ENCODE measurements around the gene ZNF296.
A peak's percentile ranks its signal among the peaks of the same experiment; 100 is the strongest.

Gene ZNF296

GRCh38 chr19:45082170-45082569, 5.9 kb upstream of the ZNF296 start:
- no peak for DNase-seq (ENCODE audit: low spot score)

- DNase-seq (ENCODE audit: low spot score), result peak; percentile 53
Measured at GRCh38 chr19:45079911-45080370, 3.7 kb upstream of the ZNF296 start.

GRCh38 chr19:45079063-45079910, 3.0 kb upstream of the ZNF296 start, which contains the start of gene GEMIN7:
Gene GEMIN7, plus strand, starts transcription at chr19:45079260. Its CDS starts 10,855 bp downstream, at chr19:45090115.
- peak; percentile 68 for DNase-seq (ENCODE audit: low spot score)

- DNase-seq (ENCODE audit: low spot score), result no peak
Measured at GRCh38 chr19:45078390-45079062, 2.2 kb upstream of the ZNF296 start.

- DNase-seq (ENCODE audit: low spot score), result no peak
Measured at GRCh38 chr19:45076851-45077730, 813 bp upstream of the ZNF296 start.

- DNase-seq (ENCODE audit: low spot score), result peak; percentile 52
Measured at GRCh38 chr19:45075301-45076028, 813 bp downstream of the ZNF296 start.

GRCh38 chr19:45074744-45075300, 1.5 kb downstream of the ZNF296 start:
- no peak for DNase-seq (ENCODE audit: low spot score)

GRCh38 chr19:45071969-45072790, 4.1 kb downstream of the ZNF296 start:
- DNase-seq (ENCODE audit: low spot score), result no peak

GRCh38 chr19:45071545-45071938, 4.7 kb downstream of the ZNF296 start:
- DNase-seq (ENCODE audit: low spot score), result no peak

- no peak for DNase-seq (ENCODE audit: low spot score)
Measured at GRCh38 chr19:45070861-45071544, 5.3 kb downstream of the ZNF296 start.

GRCh38 chr19:45070214-45070613, 6.1 kb downstream of the ZNF296 start:
- no peak for DNase-seq (ENCODE audit: low spot score)

- no peak for DNase-seq (ENCODE audit: low spot score)
Measured at GRCh38 chr19:45069056-45069455, 7.2 kb downstream of the ZNF296 start.

GRCh38 chr19:45068041-45068440, 8.2 kb downstream of the ZNF296 start:
- DNase-seq (ENCODE audit: low spot score), result no peak

- DNase-seq (ENCODE audit: low spot score), result no peak
Measured at GRCh38 chr19:45066921-45067661, 9.2 kb downstream of the ZNF296 start.

GRCh38 chr19:45063851-45064801, 12.2 kb downstream of the ZNF296 start:
- DNase-seq (ENCODE audit: low spot score), result no peak

GRCh38 chr19:45061965-45062364, 14.3 kb downstream of the ZNF296 start:
- DNase-seq (ENCODE audit: low spot score), result no peak

GRCh38 chr19:45059258-45059965, 16.9 kb downstream of the ZNF296 start:
- peak; percentile 89 for DNase-seq (ENCODE audit: low spot score)
